Gastrocnemius medialis (tissue), 4 donors: ENCODE data around the gene WNT9B.

Source experiments
- POLR2A ChIP-seq, 2 donors: fragments of 450-650 bp; IDR thresholded peaks; one replicate each; pipeline ENCODE4 v1.6.1; 2017; ENCODE audit warnings: antibody characterized with exemption in 2 of 2, mild to moderate bottlenecking in 2 of 2, moderate library complexity in 2 of 2
- TF ChIP-seq, protein P1 (sequence below), 5 experiments: fragments of 450-650 bp in 3 of 5; fragments of 200-600 bp in 2 of 5; sonication (generic) in 2 of 5; IDR thresholded peaks in 4 of 5; conservative IDR thresholded peaks in 1 of 5; 1 replicate in 4 of 5; 2 replicates in 1 of 5; pipeline ENCODE4 v1.5.1; 2016 to 2019; ENCODE audit warnings: antibody characterized with exemption in 5 of 5, mild to moderate bottlenecking in 3 of 5, moderate library complexity in 3 of 5

DNA sequence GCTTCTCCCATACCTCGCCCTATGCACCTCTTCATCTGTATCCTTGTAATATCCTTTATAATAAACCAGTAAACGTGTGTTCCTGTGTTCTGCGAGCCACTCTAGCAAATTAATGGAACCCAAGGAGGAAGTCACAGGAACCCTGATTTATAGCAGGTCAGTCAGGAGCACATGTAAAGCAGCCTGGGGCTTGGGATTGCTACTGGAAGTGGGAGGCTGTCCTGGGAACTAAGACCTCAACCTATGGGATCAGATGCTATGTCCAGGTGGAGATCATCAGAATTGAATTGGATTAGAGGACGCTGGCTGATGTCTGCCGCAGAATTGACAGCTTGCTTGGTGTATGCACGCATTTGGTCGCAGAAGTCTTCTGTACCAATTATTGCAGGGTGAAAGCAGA, 48.6 kb upstream of the WNT9B start:
- TF ChIP-seq, protein P1, sequence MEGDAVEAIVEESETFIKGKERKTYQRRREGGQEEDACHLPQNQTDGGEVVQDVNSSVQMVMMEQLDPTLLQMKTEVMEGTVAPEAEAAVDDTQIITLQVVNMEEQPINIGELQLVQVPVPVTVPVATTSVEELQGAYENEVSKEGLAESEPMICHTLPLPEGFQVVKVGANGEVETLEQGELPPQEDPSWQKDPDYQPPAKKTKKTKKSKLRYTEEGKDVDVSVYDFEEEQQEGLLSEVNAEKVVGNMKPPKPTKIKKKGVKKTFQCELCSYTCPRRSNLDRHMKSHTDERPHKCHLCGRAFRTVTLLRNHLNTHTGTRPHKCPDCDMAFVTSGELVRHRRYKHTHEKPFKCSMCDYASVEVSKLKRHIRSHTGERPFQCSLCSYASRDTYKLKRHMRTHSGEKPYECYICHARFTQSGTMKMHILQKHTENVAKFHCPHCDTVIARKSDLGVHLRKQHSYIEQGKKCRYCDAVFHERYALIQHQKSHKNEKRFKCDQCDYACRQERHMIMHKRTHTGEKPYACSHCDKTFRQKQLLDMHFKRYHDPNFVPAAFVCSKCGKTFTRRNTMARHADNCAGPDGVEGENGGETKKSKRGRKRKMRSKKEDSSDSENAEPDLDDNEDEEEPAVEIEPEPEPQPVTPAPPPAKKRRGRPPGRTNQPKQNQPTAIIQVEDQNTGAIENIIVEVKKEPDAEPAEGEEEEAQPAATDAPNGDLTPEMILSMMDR (IDR thresholded peaks at IDR 0.05 in 4 of 5, conservative IDR thresholded peaks at IDR 0.05 in 1 of 5), result no peak
- TF ChIP-seq POLR2A (IDR thresholded peaks at IDR 0.05), result no peak
